ENCODE results near the gene MAP1B.
"Not testable (repeated sequence)": the region's sequence is repeated elsewhere in the genome, so short reads cannot be mapped to it uniquely, and the experiment has no call there.

MAP1B gene

DNA sequence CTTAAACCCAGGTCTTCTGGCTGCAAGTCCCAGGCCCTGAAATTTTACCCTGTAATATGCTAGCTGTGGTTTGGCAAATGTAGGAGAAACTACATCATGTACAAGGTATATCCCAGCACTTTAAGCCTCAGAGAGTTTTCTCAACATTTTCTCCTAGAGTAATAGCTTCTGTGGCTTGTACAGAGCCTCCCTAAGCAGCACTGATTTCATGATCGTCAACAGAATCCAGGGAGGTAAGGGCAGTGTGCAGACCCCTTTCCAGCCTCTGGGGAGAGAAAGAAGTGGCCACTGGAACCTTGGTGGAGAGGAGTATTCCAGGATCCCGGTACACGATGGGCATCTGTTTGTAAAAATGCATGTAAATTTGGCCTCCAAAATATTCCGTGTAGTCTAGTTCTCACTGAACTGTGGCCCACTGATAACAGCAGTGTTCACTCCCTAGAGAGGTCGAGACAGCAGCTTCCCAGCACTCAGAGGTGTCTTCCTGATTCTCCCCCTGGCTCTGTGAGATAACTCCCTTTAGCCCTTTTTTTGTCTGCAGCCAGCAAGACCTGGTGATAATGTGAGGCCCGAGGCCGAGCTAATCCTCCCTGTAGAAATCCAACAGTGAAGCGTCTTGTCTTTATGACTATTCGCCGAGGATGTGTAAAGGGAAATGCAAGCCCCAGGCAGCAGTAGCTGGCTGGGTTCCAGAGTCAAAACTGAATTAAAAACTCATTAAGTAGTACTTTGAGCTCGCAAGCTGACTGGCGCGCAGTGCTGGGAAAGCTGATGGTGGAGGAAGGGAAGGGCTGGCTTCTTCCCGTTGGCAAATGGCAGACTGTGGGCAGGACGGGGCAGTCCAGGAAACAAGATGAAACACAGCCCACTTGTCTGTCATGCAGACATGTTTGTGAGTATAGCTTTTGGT lies 59.0 kb downstream of the MAP1B start:
- no peak for DNase-seq

DNA sequence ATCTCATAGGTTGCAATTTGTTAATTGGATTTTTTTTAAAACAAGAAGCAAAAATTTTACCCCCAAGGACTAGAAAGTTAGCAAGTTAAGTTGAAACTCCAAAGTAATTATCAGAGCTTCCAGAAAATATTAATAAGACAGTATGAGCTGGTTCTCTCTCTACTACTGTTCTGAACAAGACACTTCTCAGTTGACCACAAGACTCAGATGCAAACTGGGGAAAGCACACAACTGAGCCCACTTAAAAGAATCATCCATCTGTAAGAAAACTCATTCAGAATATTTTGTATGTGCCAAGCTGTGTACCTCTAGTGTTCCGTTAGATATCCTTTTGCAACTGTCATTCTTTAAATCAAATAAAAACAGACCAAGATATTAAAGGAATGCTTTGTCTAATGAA lies 60.0 kb downstream of the MAP1B start:
- no peak for DNase-seq

DNA sequence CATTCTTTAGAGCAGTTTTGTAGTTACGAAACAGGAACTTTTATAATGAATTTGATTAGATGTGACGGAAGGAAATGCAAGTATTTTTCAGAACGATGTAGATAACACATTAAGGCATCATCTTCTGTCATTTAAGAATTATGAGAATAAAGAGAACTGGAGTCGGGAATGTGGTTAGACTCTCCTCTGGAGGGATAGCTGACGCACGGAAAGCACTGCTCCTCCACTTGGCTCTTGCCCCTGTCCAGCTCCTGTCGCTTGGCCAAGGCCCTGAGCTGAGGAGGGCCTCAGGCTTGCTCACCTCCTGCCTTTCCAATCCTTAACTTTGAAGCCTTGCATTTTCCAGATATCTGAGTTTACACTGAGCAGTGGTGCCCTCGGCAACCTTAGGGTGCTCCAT lies 60.5 kb downstream of the MAP1B start:
- no peak for DNase-seq

DNA sequence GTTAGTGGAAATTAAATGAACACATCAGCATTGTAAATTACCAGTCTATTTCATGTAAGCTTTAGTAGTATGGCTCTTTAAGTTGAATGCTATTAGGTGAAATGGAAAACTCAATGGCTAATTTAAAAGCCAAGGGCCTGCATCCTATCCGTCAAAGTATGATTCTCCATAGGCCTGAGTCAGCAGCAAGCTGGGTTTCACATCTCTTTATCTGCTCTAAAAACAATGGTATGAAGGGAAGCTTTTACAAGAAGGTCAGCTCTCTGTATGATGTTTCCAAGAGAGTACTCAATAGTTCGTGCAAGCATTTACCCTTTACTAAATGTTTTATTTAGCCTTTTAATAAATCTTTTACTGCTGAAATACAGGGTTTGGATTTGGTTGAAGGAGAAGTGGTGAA lies 62.8 kb downstream of the MAP1B start:
- no peak for DNase-seq

DNA sequence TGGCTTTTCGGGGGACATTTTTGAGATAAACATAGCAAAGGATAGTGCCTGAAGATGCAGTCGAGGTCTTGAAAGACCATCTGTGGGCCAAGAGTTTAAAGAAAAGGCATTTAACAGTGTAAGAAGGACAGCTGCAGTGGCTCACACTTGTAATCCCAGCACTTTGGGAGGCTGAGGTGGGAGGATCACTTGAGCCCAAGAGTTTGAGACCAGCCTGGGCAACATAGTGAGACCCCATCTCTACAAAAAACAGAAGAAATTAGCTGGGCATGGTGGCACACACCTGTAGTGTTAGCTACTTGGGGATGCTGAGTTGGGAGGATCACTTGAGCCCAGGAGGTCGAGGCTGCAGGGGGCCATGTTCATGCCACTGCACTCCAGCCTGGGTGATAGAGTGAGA lies 63.9 kb downstream of the MAP1B start:
- not testable (repeated sequence) for DNase-seq

DNA sequence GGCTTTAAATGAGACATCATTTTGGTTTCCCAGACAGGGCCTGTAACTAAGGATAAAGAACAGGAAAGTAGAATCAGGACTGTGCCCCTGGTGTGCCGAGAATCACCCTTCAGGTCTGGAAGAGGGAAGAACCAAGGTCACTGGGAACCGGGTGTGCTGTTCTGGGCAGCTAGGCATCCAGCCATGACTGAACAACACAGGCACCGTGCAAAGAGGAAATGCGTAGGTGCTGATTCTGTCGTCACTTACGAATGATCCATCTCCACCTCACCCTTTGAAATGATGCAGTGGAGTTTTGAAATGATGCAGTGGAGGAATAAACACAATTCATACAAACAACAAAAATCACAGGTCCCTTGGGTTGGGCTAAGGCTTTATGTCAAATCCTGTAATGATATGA lies 64.4 kb downstream of the MAP1B start:
- no peak for DNase-seq

DNA sequence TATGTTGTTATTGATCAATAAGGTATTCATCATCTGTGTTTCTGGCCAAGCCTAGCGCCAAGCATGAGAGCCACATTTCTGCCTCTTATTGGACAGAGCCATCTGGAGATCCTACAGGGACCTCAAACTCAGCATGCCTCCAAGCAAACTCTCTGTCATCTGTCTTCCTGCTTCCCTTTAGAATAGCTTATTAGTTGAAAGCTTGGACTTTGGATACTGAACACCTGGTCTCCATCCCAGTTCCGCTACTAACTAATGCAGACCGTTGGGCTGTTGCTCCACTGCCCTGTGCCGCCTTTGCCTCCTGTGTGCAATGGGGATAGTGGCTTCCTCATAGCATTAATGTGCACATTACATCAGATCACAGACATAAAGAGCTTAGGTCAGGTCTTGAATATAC lies 65.5 kb downstream of the MAP1B start:
- DNase-seq, result no peak

DNA sequence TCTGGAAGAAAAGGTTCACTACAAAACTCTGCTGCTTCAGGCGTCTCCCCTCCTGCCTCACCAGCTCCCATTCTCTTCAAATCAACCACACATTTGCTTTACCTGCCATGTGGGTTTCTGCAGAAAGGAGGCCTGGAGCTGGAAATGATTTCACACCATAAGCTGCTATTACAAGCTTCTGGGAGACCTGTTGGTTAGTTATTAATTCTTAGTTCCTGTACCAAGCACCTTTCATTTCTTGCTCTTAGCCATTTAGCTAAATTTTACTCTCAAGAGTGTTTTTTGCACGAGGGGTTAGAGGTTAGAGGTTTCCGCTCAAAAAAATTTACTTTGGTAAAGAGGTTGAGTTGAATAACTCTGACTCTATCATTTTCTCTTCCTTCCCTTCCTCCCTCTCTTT lies 70.3 kb downstream of the MAP1B start:
- DNase-seq, result no peak

DNA sequence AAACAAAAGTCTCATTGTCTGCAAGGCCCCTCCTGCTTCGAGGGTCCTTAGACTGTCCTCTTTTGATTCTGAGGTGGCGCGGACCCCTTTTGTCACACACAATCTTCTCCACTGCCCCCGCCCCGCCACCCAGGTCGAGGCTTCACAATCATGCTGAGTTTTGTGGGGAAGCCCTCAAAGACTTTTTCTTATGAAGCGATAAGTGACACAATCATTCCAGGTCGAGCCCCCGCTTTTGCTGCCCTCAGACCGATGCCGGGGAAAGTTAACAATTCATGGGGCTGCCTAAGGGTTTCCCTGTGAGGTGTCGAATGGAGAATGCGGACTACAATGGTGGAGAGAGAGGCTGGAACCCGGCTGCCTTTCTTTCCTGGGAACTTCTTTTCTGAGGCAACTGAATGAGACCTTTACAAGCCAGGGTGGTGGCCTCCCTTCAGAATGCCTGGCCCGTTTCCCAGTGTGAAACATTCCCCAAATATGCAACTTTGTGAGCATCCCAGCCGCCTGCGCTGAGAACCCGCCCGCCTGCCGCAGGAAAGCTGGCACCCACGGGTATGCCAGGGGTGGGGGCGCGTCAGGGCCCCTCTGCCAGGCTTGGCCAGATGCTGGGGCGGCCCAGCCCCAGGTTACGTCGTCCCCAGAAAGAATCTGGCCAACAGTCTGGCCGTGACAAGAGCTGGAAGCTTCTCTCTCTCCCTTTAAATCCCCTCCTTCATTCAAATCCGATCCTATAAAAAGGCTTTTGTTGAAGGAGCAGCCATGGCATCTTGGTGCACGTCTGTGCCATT lies 71.9 kb downstream of the MAP1B start:
- no peak for DNase-seq

DNA sequence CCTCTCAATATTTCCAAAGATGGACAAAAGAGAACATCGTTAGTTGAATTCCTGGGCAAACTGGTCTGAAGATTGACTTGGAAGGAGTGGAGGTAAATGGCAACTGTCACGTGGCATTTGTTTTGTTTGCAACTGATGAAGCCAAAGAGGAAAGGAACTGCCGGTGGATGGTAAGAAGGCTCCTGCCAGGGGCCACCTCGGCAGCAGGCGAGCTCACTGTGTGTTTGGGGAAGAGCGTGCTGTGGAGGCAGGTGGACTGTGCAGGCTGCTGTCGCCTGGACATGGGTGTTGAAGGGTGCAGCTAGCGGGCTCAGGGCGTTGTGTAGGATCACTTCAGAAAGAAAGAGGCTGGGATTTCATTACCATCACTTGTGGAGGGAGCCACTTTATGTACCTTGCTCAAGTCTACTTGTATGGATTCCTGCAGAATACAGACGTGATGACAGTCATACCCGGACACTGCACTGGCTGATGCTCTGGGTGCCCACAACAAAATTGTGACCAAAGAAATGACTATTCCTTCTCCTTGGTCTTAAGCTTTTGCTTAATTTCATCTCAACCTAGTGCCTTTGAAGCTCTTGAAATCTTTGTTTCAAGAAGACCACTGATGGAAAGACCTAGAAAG lies 72.7 kb downstream of the MAP1B start:
- DNase-seq, result no peak

DNA sequence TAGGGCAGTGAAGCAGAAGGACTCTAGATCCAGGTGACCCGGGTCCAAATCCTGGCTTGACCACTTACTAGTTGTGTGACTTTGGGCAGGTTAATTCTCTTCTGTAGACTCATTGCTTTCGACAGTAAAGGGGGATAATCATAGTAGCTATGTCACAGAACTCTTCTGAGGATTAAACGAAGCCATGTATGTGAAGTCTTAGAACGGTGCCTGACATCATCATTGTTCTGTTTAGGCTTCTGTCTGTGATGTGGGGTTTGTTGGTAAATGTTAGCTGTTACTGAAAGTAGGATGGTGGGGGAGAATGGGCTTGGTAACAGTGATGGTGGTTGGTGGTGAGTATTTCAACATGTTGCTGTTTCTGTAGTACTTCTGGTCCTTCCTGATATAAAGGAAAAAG lies 73.7 kb downstream of the MAP1B start:
- DNase-seq, result no peak

DNA sequence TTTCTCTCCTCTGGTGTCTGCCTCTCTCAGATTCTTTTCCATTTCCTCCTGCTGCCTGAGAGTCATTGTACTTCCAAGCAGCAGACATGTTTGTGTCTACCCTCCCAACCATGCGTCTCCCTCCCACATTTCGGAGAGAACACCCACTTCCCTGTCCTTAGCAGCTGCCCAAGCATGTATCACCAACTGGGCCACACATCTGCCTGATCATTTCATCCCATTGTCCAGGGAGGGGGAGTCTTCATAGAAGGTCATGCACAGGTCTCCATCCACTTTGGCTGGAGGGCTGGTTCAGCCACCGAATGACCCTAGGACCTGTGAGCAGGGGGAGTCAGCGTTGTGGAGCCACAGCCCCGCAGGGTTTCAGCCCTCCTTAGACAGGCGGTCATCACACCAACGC lies 75.4 kb downstream of the MAP1B start:
- DNase-seq, result no peak

DNA sequence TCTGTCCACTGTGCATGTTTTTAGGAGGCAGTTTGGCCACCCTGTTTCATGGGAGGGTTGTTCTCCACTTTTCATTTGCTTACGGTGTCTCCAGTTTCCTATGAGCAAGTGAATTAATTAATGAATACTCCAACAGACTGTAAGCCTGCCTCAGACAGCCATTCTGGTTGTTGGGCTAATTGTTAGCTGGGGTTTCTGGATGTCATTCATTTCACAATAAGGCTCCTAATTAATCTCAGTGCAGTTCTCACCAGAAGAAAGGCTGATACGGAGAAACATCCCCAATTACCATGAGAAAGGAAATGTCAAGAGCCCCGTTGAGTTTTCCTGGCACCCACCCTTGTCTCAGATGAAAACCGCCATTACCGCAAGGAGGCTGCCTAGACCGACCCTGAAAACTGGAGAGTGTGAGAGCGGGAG lies 75.8 kb downstream of the MAP1B start:
- no peak for DNase-seq

DNA sequence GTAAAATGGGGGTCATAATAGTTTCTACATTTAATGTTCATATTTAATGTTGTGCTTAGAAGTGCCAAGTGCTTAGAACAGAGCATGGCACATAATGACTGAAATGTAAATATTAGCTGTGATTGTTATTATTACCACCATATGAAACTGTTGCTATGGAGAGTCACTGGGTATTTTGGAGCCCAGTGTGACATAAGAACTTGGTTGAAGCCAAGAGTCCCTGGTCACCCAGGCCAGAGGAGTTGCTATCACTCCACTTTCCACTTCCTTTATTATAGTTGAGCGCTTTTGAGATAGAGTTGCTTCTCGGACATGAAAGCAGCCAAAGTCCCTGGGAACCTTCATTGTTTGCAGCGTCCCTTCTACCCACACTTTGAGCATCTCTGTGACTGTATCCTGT lies 77.1 kb downstream of the MAP1B start:
- DNase-seq, result no peak

DNA sequence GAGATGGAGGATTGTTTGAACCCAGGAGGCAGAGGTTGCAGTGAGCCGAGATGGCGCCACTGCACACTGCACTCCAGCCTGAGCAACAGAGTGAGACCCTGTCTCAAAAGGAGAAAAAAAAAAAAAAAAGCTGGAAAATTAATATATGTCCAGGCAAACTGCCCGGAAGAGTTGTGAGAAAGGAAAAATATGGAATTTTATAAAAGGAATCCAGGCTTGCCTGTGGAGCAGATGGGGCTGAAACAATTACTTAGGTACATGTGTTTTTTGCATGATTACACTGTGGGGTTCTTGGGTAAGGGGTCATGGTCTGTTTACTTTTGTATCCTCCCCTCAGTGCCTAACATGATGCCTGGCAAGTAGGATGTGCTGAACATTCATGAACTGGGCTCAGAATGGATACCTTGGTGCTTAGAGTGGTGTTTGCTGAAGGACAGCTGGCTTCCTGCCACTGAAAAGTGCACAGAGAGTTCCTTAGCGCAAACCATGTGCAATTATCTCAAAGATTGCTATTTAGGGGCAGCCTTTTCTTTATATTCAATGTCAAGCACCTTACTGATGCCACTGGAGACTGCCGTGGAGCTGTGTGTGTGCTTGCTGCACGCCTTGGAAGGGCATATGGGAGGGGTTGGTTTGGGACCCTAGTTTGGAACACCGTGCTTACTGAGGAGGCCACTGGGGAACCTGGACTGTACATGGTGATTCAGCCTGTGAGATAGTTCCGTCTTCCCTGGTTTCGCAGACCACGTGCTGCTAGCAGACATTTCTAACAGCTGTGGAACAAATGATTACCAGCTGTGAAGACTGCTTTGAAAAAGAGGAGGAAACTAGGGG lies 78.4 kb downstream of the MAP1B start:
- no peak for DNase-seq

DNA sequence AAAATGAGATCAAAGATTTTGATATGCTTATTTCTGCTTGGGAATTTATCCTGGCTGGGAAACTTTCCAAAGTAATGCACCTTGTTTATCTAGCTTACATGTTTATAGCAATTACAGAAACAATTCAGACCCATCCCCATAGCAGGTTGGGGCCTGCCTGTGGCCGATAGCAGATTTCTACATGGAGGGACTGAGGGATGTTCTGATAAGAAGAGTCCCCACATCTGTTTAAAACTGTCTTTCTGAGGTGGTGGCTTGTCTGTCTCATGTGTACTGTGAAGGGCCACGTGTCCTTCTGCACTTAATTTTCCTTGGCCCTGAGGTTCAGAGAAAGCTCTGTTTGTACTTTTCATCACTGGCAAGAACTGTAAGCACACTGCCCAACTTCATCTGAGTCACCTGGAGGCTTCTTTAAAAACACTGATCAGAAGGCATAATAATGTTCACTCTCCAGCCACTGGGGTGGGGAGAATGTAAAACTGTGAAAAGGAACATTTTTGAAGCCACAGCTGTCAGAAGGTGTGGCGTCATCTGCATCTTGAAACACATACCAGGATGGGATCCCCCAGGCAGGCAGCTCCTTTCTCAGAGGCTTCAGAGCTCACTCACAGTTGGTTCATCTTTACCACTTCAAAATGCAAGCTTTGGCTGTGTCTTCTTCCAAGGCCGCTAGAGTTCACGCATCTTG lies 80.3 kb downstream of the MAP1B start:
- DNase-seq, result no peak

DNA sequence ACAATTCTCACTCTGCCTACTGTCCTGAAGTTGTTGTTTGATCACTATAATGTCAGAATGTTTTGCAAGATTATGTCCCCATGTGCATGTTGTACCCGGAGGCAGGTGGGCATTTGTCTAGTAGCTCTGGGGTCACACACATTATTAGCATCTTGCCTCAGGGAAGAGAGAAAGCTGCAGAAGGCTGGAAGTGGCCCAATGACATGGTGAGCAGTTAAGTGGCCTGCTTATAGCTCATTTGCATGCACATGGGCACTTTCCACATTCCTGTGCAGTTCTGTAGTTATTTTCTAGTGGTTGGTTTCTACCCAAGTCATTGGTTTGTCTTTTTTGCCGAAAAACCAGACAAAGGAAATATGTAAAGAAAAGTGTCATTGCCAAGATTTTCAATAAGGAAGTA lies 80.9 kb downstream of the MAP1B start:
- no peak for DNase-seq

DNA sequence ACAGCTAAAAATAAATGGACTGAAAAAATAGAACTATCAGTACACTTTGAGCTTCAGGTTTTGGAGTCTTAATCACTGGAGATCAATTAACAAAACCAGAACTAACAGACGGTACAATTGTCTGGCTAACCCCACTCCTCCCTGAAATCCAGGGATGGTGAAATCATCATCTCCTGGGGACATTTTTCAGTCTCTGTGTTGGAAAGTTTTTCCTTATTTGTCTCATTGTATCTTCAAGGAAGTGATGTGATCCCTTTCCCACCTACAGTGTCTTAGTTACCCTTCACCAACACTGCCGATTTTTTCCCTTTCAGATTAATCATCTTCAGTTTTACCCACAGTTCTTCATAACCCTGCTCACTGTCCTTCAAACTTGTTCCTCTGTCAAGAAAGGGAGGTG lies 81.9 kb downstream of the MAP1B start:
- no peak for DNase-seq

DNA sequence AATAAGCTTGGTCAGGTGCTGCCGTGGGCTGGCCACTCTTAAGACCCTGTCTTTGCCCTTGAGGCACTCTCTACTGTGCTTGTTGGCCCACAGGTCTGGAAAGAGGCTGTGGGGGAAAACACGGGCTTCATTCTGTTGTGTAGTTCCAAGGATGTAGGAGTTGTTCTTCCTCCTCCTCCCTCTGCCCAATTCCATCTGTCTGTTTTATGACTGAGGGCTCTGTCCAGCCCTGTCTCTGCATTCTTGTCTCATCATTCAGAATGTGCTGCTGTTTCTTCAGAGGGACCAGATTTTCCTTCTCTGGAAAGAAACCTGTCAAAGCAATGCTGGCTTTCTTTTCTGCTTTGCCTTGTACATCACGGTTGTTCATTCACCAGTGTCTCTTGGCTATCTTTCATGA lies 84.1 kb downstream of the MAP1B start:
- no peak for DNase-seq

DNA sequence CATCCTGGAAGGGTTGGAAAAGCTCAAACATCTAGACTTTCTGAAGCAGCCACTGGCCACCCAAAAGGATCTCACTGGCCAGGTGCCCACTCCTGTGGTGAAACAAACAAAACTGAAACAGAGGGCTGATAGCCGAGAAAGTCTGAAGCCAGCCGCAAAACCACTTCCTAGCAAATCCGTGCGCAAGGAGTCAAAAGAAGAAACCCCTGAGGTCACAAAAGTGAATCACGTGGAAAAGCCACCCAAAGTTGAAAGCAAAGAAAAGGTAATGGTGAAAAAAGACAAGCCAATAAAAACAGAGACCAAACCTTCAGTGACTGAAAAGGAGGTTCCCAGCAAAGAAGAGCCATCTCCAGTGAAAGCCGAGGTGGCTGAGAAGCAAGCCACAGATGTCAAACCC lies 87.6 kb downstream of the MAP1B start:
- no peak for DNase-seq

DNA sequence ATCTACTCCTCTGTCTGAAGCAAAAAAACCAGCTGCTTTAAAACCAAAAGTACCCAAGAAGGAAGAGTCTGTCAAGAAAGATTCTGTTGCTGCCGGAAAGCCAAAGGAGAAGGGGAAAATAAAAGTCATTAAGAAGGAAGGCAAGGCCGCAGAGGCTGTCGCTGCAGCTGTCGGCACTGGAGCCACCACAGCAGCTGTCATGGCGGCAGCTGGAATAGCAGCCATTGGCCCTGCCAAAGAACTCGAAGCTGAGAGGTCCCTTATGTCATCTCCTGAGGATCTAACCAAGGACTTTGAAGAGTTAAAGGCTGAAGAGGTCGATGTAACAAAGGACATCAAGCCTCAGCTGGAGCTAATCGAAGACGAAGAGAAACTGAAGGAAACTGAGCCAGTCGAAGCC lies 88.3 kb downstream of the MAP1B start:
- no peak for DNase-seq

DNA sequence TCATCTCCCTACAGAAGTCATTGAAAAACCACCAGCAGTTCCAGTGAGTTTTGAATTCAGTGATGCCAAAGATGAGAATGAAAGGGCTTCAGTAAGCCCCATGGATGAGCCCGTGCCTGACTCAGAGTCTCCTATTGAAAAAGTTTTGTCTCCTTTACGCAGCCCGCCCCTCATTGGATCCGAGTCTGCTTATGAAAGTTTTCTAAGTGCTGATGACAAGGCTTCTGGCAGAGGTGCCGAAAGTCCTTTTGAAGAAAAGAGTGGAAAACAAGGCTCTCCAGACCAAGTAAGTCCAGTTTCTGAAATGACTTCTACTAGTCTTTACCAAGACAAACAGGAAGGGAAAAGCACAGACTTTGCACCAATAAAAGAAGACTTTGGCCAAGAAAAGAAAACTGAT lies 90.1 kb downstream of the MAP1B start:
- DNase-seq, result no peak
